H9 (cell line): ENCODE results near the gene VRK2. TPM values are rescaled to one million over a fixed set of nuclear protein-coding genes. Genes with fewer than 3 reads are reported as not detected.

ENCODE experiments used
- DNase-seq: peaks from one replicate; pipeline ENCODE4 v3.0.0-alpha.2; 2017
- H2AFZ ChIP-seq: one replicate; pipeline ENCODE4 v1.6.1; 2013; ENCODE audit warnings: mild to moderate bottlenecking, low read length, control low read depth, moderate library complexity
- H2AK5ac ChIP-seq: 2 replicates; pipeline ENCODE4 v1.6.1; 2013; ENCODE audit warnings: low read length, control low read depth, mixed read lengths; ENCODE audit not compliant: insufficient read length
- H2BK120ac ChIP-seq: one replicate; pipeline ENCODE4 v1.6.1; 2013; ENCODE audit warnings: low read depth, mild to moderate bottlenecking, low read length, control low read depth, inconsistent platforms; ENCODE audit not compliant: poor library complexity, severe bottlenecking
- H2BK12ac ChIP-seq: 2 replicates; pipeline ENCODE4 v1.6.1; 2013; ENCODE audit warnings: low read length, control low read depth, mixed read lengths, low read depth; ENCODE audit not compliant: insufficient read length
- H2BK15ac ChIP-seq: 2 replicates; pipeline ENCODE4 v1.6.1; 2013; ENCODE audit warnings: low read depth, low read length, control low read depth
- H2BK20ac ChIP-seq: one replicate; pipeline ENCODE4 v1.6.1; 2013; ENCODE audit warnings: low read depth, mild to moderate bottlenecking, low read length, control low read depth, inconsistent platforms; ENCODE audit not compliant: poor library complexity, severe bottlenecking
- H2BK5ac ChIP-seq: 2 replicates; pipeline ENCODE4 v1.6.1; 2013; ENCODE audit warnings: low read length, control low read depth, mixed read lengths; ENCODE audit not compliant: insufficient read length
- H3K14ac ChIP-seq: 2 replicates; pipeline ENCODE4 v1.6.1; 2013; ENCODE audit warnings: low read length, control low read depth; ENCODE audit not compliant: insufficient read depth
- H3K18ac ChIP-seq: 2 replicates; pipeline ENCODE4 v1.6.1; 2013; ENCODE audit warnings: low read depth, mild to moderate bottlenecking, mixed read lengths, low read length, control low read depth; ENCODE audit not compliant: insufficient read length
- H3K23ac ChIP-seq: 2 replicates; pipeline ENCODE4 v1.6.1; 2013; ENCODE audit warnings: low read length, control low read depth, mixed read lengths, low read depth; ENCODE audit not compliant: insufficient read length
- H3K23me2 ChIP-seq: 2 replicates; pipeline ENCODE4 v1.6.1; 2013; ENCODE audit warnings: low read depth, mild to moderate bottlenecking, mixed read lengths, low read length, control low read depth; ENCODE audit not compliant: insufficient read length, poor library complexity, severe bottlenecking
- H3K27ac ChIP-seq: 2 replicates; pipeline ENCODE4 v1.5.1; 2013; ENCODE audit warnings: low read length, control low read depth, mixed read lengths, low read depth; ENCODE audit not compliant: insufficient read length
- H3K27me3 ChIP-seq: 2 replicates; pipeline ENCODE4 v1.6.1; 2013; ENCODE audit warnings: low read length, control low read depth, inconsistent platforms; ENCODE audit not compliant: insufficient read depth
- H3K4ac ChIP-seq: 2 replicates; pipeline ENCODE4 v1.6.1; 2013; ENCODE audit warnings: low read depth, mild to moderate bottlenecking, control low read depth, inconsistent platforms, low read length, moderate library complexity
- H3K4me1 ChIP-seq: 2 replicates; pipeline ENCODE4 v1.6.1; 2013; ENCODE audit warnings: low read length, control low read depth, inconsistent platforms; ENCODE audit not compliant: insufficient read depth
- H3K4me2 ChIP-seq: 2 replicates; pipeline ENCODE4 v1.6.1; 2013; ENCODE audit warnings: low read length, control low read depth, mixed read lengths; ENCODE audit not compliant: insufficient read length, insufficient read depth
- H3K56ac ChIP-seq: 2 replicates; pipeline ENCODE4 v1.6.1; 2013; ENCODE audit warnings: low read depth, mild to moderate bottlenecking, mixed read lengths, low read length, control low read depth; ENCODE audit not compliant: insufficient read length
- H3K79me1 ChIP-seq: 2 replicates; pipeline ENCODE4 v1.6.1; 2013; ENCODE audit warnings: low read depth, mild to moderate bottlenecking, moderate library complexity, low read length, control low read depth, inconsistent platforms; ENCODE audit not compliant: insufficient read depth, poor library complexity, severe bottlenecking
- H3K79me2 ChIP-seq: 2 replicates; pipeline ENCODE4 v1.6.1; 2013; ENCODE audit warnings: low read length, control low read depth, inconsistent platforms; ENCODE audit not compliant: insufficient read depth
- H3K9ac ChIP-seq: 2 replicates; pipeline ENCODE4 v1.6.1; 2013; ENCODE audit warnings: low read length, control low read depth, mixed read lengths; ENCODE audit not compliant: insufficient read length; ENCODE audit errors: extremely low read depth
- H3K9me3 ChIP-seq: one replicate; pipeline ENCODE4 v1.6.1; 2013; ENCODE audit warnings: low read depth, low read length, inconsistent platforms; ENCODE audit not compliant: control insufficient read depth
- H3T11ph ChIP-seq: one replicate; pipeline ENCODE4 v1.6.1; 2013; ENCODE audit warnings: mild to moderate bottlenecking, low read length, control low read depth, inconsistent platforms
- H4K20me1 ChIP-seq: one replicate; pipeline ENCODE4 v1.6.1; 2013; ENCODE audit not compliant: control insufficient read depth, insufficient read length, insufficient read depth
- H4K5ac ChIP-seq: 2 replicates; pipeline ENCODE4 v1.6.1; 2013; ENCODE audit warnings: low read depth, mild to moderate bottlenecking, mixed read lengths, low read length, control low read depth; ENCODE audit not compliant: insufficient read length
- H4K8ac ChIP-seq: replicated peaks from 2 replicates; pipeline ENCODE4 v1.6.1; 2013; ENCODE audit warnings: low read length, control low read depth, mixed read lengths, low read depth; ENCODE audit not compliant: insufficient read length
- H4K91ac ChIP-seq: 2 replicates; pipeline ENCODE4 v1.6.1; 2013; ENCODE audit warnings: low read depth, mild to moderate bottlenecking, moderate library complexity, mixed read lengths, low read length, control low read depth; ENCODE audit not compliant: insufficient read length
- H3K27ac Mint-ChIP-seq, 3 experiments: 2 replicates in 2 of 3; 3 replicates in 1 of 3; pipeline ENCODE4 v1.8.0; 2020 to 2021; ENCODE audit warnings: mixed read lengths in 3 of 3, mild to moderate bottlenecking in 1 of 3, moderate library complexity in 1 of 3
- H3K27me3 Mint-ChIP-seq: 2 replicates; pipeline ENCODE4 v1.8.0; 2021; ENCODE audit warnings: low read depth, mild to moderate bottlenecking, moderate library complexity, mixed read lengths
- H3K36me3 Mint-ChIP-seq, 3 experiments: 2 replicates in 2 of 3; 3 replicates in 1 of 3; pipeline ENCODE4 v1.8.0; 2020 to 2021; ENCODE audit warnings: low read depth in 3 of 3, mixed read lengths in 3 of 3; ENCODE audit not compliant: insufficient read depth in 1 of 3
- H3K4me1 Mint-ChIP-seq, 2 experiments: 2 replicates each; pipeline ENCODE4 v1.8.0; 2020; ENCODE audit warnings: mixed read lengths in 2 of 2
- H3K4me3 Mint-ChIP-seq, 2 experiments: 2 replicates in 1 of 2; 3 replicates in 1 of 2; pipeline ENCODE4 v1.8.0; 2020 to 2021; ENCODE audit warnings: mild to moderate bottlenecking in 2 of 2, mixed read lengths in 2 of 2, moderate library complexity in 1 of 2
- H3K9me3 Mint-ChIP-seq, 2 experiments: 2 replicates in 1 of 2; 3 replicates in 1 of 2; pipeline ENCODE4 v1.8.0; 2020; ENCODE audit warnings: mild to moderate bottlenecking in 2 of 2, mixed read lengths in 2 of 2, moderate library complexity in 1 of 2
- CTCF ChIP-seq: fragments of 200-600 bp; sonication (generic); conservative IDR thresholded peaks from 3 replicates; pipeline ENCODE4 v1.8.0; 2021; ENCODE audit warnings: antibody characterized with exemption, mild to moderate bottlenecking
- total RNA-seq: library from RNA; stranded (reverse); gene quantifications from 2 replicates; pipeline ENCODE4 v1.2.1, GENCODE V29; 2021

VRK2 gene
- total RNA-seq, 1 experiment from 2014 or later: 23.8 TPM

GRCh38 chr2:58157754-58158153 lies 111.1 kb downstream of the VRK2 start:
- H3K56ac ChIP-seq: no peak overlapping the region
- no peaks in the 10 kb centered on the region for H3K27me3 Mint-ChIP-seq
- no peaks in the 10 kb centered on the region for H3K4me1 ChIP-seq
- no peaks in the 10 kb centered on the region for H3K27me3 ChIP-seq
- peaks cover 3 to 47% (median 27%) of the 10 kb centered on the region in 3 experiments; a peak in 6 of 7 replicates for H3K36me3 Mint-ChIP-seq
- no peak overlapping the region for H2AFZ ChIP-seq
- H3K27ac Mint-ChIP-seq: no peak overlapping the region
- no peaks in the 10 kb centered on the region for H3K79me1 ChIP-seq
- no peaks in the 10 kb centered on the region for H3K23me2 ChIP-seq
- H3K4me3 Mint-ChIP-seq: no peak overlapping the region
- H3K9ac ChIP-seq: no peak overlapping the region
- no peak overlapping the region for H4K8ac ChIP-seq
- no peak overlapping the region for H3K14ac ChIP-seq
- H3K79me2 ChIP-seq: no peaks in the 10 kb centered on the region
- no peak overlapping the region for H2BK120ac ChIP-seq
- H2AK5ac ChIP-seq: no peak overlapping the region
- H3K9me3 Mint-ChIP-seq: no peaks in the 10 kb centered on the region
- TF ChIP-seq CTCF: no peak
- H4K91ac ChIP-seq: no peak overlapping the region
- H3K27ac ChIP-seq: no peak overlapping the region
- no peaks in the 10 kb centered on the region for H4K20me1 ChIP-seq
- H2BK5ac ChIP-seq: no peak overlapping the region
- no peaks in the 10 kb centered on the region for H3K9me3 ChIP-seq
- no peak overlapping the region for H2BK20ac ChIP-seq
- H2BK12ac ChIP-seq: no peak overlapping the region
- H4K5ac ChIP-seq: no peak overlapping the region
- H3K4me2 ChIP-seq: no peak overlapping the region
- DNase-seq: no peak
- no peak overlapping the region for H3K18ac ChIP-seq
- H3K23ac ChIP-seq: no peak overlapping the region
- H2BK15ac ChIP-seq: no peak overlapping the region
- peaks cover 6 to 7% of the 10 kb centered on the region in 2 experiments for H3K4me1 Mint-ChIP-seq
- H3T11ph ChIP-seq: no peak overlapping the region
- H3K4ac ChIP-seq: no peak overlapping the region
